Osteocyte (in vitro differentiated cells): Measurements from ENCODE around the gene WFDC2. TPM values are rescaled to one million over a fixed set of nuclear protein-coding genes. Genes with fewer than 3 reads are reported as not detected.

ENCODE experiments used
- DNase-seq: peaks from one replicate; pipeline ENCODE4 v3.0.0; 2021; ENCODE audit warnings: mixed read lengths; ENCODE audit not compliant: unreplicated experiment; ENCODE audit errors: extremely low spot score
- H3K27ac Mint-ChIP-seq: one replicate; pipeline ENCODE4 v1.8.0; 2021; ENCODE audit warnings: mild to moderate bottlenecking, mixed read lengths; ENCODE audit not compliant: unreplicated experiment
- H3K27me3 Mint-ChIP-seq: one replicate; pipeline ENCODE4 v1.8.0; 2021; ENCODE audit warnings: mixed read lengths; ENCODE audit not compliant: unreplicated experiment
- H3K36me3 Mint-ChIP-seq: one replicate; pipeline ENCODE4 v1.8.0; 2021; ENCODE audit warnings: mixed read lengths; ENCODE audit not compliant: unreplicated experiment
- H3K4me1 Mint-ChIP-seq: one replicate; pipeline ENCODE4 v1.8.0; 2021; ENCODE audit warnings: mixed read lengths; ENCODE audit not compliant: unreplicated experiment
- H3K4me3 Mint-ChIP-seq: one replicate; pipeline ENCODE4 v1.8.0; 2021; ENCODE audit warnings: mild to moderate bottlenecking, moderate library complexity, mixed read lengths; ENCODE audit not compliant: unreplicated experiment
- H3K9me3 Mint-ChIP-seq: one replicate; pipeline ENCODE4 v1.8.0; 2021; ENCODE audit warnings: mixed read lengths; ENCODE audit not compliant: unreplicated experiment
- CTCF ChIP-seq: fragments of 200-600 bp; sonication (generic); IDR thresholded peaks from 2 replicates; pipeline ENCODE4 v1.5.0; 2021; ENCODE audit warnings: antibody characterized with exemption, mild to moderate bottlenecking, moderate library complexity
- total RNA-seq: library from RNA; stranded (reverse); gene quantifications from 2 replicates; pipeline ENCODE4 v1.2.1, GENCODE V29; 2021

WFDC2 gene
- total RNA-seq, 1 donor from 2014 or later = not detected

GRCh38 chr20:45426320-45427016 is 43.1 kb upstream of the WFDC2 start:
- Mint-ChIP-seq H3K9me3 (no peaks in the 10 kb centered on the region), H3K4me1 (peaks cover 24% of the 10 kb centered on the region), H3K27me3 (no peaks in the 10 kb centered on the region), H3K4me3 (no peak overlapping the region), H3K36me3 (peaks cover 22% of the 10 kb centered on the region), H3K27ac (peak overlapping the region; percentile 63)
- TF ChIP-seq CTCF = no peak
- DNase-seq = no peak

GRCh38 chr20:45427236-45428149 is 42.1 kb upstream of the WFDC2 start:
- no peak for DNase-seq
- Mint-ChIP-seq H3K27me3 (no peaks in the 10 kb centered on the region), H3K27ac (no peak overlapping the region)

GRCh38 chr20:45429618-45430017 is 39.9 kb upstream of the WFDC2 start:
- Mint-ChIP-seq H3K4me1 (peaks cover 33% of the 10 kb centered on the region), H3K27me3 (no peaks in the 10 kb centered on the region), H3K9me3 (no peaks in the 10 kb centered on the region), H3K4me3 (no peak overlapping the region), H3K27ac (no peak overlapping the region), H3K36me3 (peaks cover 8% of the 10 kb centered on the region)
- DNase-seq = no peak
- TF ChIP-seq CTCF = no peak

More at GRCh38 chr20:45427236-45428149, 42.1 kb upstream of the WFDC2 start:
- Mint-ChIP-seq H3K9me3 (no peaks in the 10 kb centered on the region), H3K36me3 (peaks cover 14% of the 10 kb centered on the region), H3K4me1 (peaks cover 24% of the 10 kb centered on the region), H3K4me3 (no peak overlapping the region)
- TF ChIP-seq CTCF = no peak

- no peak for DNase-seq
- no peaks in the 10 kb centered on the region for H3K9me3 Mint-ChIP-seq
- no peak overlapping the region for H3K27ac Mint-ChIP-seq
- no peak overlapping the region for H3K4me3 Mint-ChIP-seq
- no peak for TF ChIP-seq CTCF
- peaks cover 21% of the 10 kb centered on the region for H3K4me1 Mint-ChIP-seq
- H3K36me3 Mint-ChIP-seq = peaks cover 2% of the 10 kb centered on the region
- no peaks in the 10 kb centered on the region for H3K27me3 Mint-ChIP-seq
Observed at GRCh38 chr20:45432294-45432693, 37.3 kb upstream of the WFDC2 start.

- H3K4me1 Mint-ChIP-seq = peaks cover 21% of the 10 kb centered on the region
- H3K27ac Mint-ChIP-seq = peak overlapping the region; percentile 19
- no peak overlapping the region for H3K4me3 Mint-ChIP-seq
- H3K36me3 Mint-ChIP-seq = peaks cover 2% of the 10 kb centered on the region
- no peak for DNase-seq
- H3K9me3 Mint-ChIP-seq = no peaks in the 10 kb centered on the region
- no peaks in the 10 kb centered on the region for H3K27me3 Mint-ChIP-seq
- TF ChIP-seq CTCF = no peak
Observed at GRCh38 chr20:45433316-45433715, 36.2 kb upstream of the WFDC2 start.
